LNCaP clone FGC (cell line): ENCODE data around the gene PIP4K2A.

Experiments
- DNase-seq: peaks from one replicate; pipeline ENCODE4 v3.0.0-alpha.2; 2011; ENCODE audit warnings: low read depth
- H3K4me3 ChIP-seq: 2 replicates; pipeline ENCODE4 v1.5.1; 2011; ENCODE audit warnings: mild to moderate bottlenecking, low read depth, low read length, control low read depth
- CTCF ChIP-seq: IDR thresholded peaks from 2 replicates; pipeline ENCODE4 v1.5.1; 2012; ENCODE audit warnings: mild to moderate bottlenecking; ENCODE audit not compliant: control insufficient read depth, insufficient read depth; ENCODE audit errors: extremely low read depth

Gene PIP4K2A

GRCh38 chr10:22644222-22644621 is 70.2 kb downstream of the PIP4K2A start:
- DNase-seq, result no peak
- H3K4me3 ChIP-seq, result no peak overlapping the region
- no peak for TF ChIP-seq CTCF

GRCh38 chr10:22643775-22644174 is 70.6 kb downstream of the PIP4K2A start:
- TF ChIP-seq CTCF, result no peak
- DNase-seq, result no peak
- H3K4me3 ChIP-seq, result no peak overlapping the region

GRCh38 chr10:22643116-22643515 is 71.3 kb downstream of the PIP4K2A start:
- H3K4me3 ChIP-seq, result no peak overlapping the region
- no peak for TF ChIP-seq CTCF
- no peak for DNase-seq

GRCh38 chr10:22641743-22642142 is 72.6 kb downstream of the PIP4K2A start:
- DNase-seq, result no peak
- TF ChIP-seq CTCF, result no peak

GRCh38 chr10:22640359-22640758 is 74.0 kb downstream of the PIP4K2A start:
- TF ChIP-seq CTCF, result no peak
- no peak overlapping the region for H3K4me3 ChIP-seq
- DNase-seq, result no peak

More at GRCh38 chr10:22641743-22642142, 72.6 kb downstream of the PIP4K2A start:
- H3K4me3 ChIP-seq, result no peak overlapping the region

- no peak for TF ChIP-seq CTCF
- H3K4me3 ChIP-seq, result no peak overlapping the region
- DNase-seq, result no peak
Observed at GRCh38 chr10:22638863-22639262, 75.5 kb downstream of the PIP4K2A start.

- no peak overlapping the region for H3K4me3 ChIP-seq
- no peak for DNase-seq
- TF ChIP-seq CTCF, result no peak
Observed at GRCh38 chr10:22637491-22637890, 76.9 kb downstream of the PIP4K2A start.
